ENCODE results near the gene GRM7.

DNA sequence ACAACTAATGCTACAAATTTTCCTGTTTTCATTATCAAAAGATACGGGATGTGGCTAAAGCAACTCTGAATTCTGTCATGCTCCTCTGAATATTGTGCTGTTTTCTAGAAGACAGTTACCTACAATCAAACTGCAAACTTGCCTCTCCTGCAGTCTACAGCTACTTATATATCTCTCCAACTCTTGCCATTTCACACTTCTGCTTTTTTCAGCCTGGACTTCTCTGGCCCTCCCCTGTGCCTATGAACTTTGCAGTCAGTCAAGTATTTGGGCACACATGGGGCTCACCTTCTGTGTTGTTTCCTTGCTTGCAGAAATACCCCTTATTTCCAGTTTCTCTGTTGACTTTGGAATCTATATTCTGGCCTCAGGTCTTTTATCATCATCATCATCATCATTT is 575.6 kb downstream of the GRM7 start:
- no peak for TF ChIP-seq CTCF (IDR thresholded peaks at IDR 0.05 in 4 of 5, conservative IDR thresholded peaks at IDR 0.05 in 1 of 5)
- no peak for TF ChIP-seq POLR2A (IDR thresholded peaks at IDR 0.05)

Data from gastrocnemius medialis (tissue), 4 donors.